Colonic mucosa (tissue), 4 donors: ENCODE results near the gene FICD. TPM values are rescaled to one million over a fixed set of nuclear protein-coding genes. Genes with fewer than 3 reads are reported as not detected.

ENCODE experiments used
- DNase-seq: peaks from one replicate; pipeline ENCODE4 v3.0.0-alpha.2; 2020
- H3K27ac ChIP-seq: fragments of 200-600 bp; one replicate; pipeline ENCODE4 v1.8.0; 2021
- H3K27me3 ChIP-seq: fragments of 200-600 bp; one replicate; pipeline ENCODE4 v1.8.0; 2021
- H3K36me3 ChIP-seq: fragments of 200-600 bp; one replicate; pipeline ENCODE4 v1.8.0; 2021
- H3K4me1 ChIP-seq: fragments of 200-600 bp; one replicate; pipeline ENCODE4 v1.8.0; 2021; ENCODE audit warnings: mild to moderate bottlenecking
- H3K4me3 ChIP-seq: fragments of 200-600 bp; one replicate; pipeline ENCODE4 v1.8.0; 2021
- H3K9ac ChIP-seq, 2 donors: one replicate each; pipeline ENCODE4 v1.7.0; 2013; ENCODE audit warnings: control low read depth in 2 of 2, low read depth in 2 of 2, low read length in 2 of 2
- H3K9me3 ChIP-seq: fragments of 200-600 bp; one replicate; pipeline ENCODE4 v1.8.0; 2021
- intact Hi-C: fragments of 100-400 bp; cut with DNase I; formaldehyde crosslinking; loops from one replicate; pipeline ENCODE4 v1.14.1; 2022
- total RNA-seq, 2 donors: library from RNA; stranded (reverse); fragmentation: NEBNext Ultra II Directional in 1 of 2; extraction: Animal tissue kit (Norgen Biotek cat#: 25700) in 1 of 2; gene quantifications; one replicate each; pipeline ENCODE4 v1.2.1, GENCODE V29; 2021
- TF ChIP-seq, protein P1 (sequence below): fragments of 200-600 bp; IDR thresholded peaks from one replicate; pipeline ENCODE4 v1.8.0; 2022; ENCODE audit warnings: antibody characterized with exemption, mild to moderate bottlenecking
- donor health status: healthy.
- donor health status: DM: no; HTN: no; CAD: no.
- donor health status: DM: no; HTN: no; CAD: no.

The FICD gene
- total RNA-seq, 2 donors from 2014 or later = 3.5 to 6.2 TPM

DNA sequence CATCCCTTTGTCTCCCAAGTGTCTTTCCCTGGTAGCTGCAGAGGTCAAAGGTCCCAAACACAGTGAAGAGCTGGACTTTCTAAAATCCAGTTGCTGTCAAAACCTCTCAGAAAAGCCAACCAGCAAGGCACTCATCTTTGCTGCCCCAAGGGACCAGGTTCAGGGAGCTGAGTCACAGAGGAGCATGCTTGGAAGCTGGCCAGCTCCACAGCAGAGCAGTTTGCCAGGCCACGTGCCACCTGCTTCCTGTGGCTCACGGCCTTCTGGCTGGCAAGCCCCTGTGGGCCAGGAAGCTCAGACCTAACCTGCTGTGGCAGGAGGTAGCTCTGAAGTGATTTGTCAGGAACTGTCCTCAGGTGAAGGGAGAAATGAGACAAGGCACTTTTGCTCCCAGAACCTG is 50.9 kb downstream of the FICD start:
- peaks cover 4% of the 10 kb centered on the region for H3K36me3 ChIP-seq
- H3K4me3 ChIP-seq = no peak overlapping the region
- H3K27me3 ChIP-seq = no peaks in the 10 kb centered on the region
- H3K9me3 ChIP-seq = no peaks in the 10 kb centered on the region
- peaks cover 4% of the 10 kb centered on the region for H3K4me1 ChIP-seq
- intact Hi-C loops = loop anchor here (10.0 kb wide), 2 partner anchors 239 to 389 kb away; no protein-coding TSS in a partner anchor
- peak; percentile 71 for DNase-seq
- H3K27ac ChIP-seq = peak overlapping the region; percentile 38
- TF ChIP-seq, protein P1, sequence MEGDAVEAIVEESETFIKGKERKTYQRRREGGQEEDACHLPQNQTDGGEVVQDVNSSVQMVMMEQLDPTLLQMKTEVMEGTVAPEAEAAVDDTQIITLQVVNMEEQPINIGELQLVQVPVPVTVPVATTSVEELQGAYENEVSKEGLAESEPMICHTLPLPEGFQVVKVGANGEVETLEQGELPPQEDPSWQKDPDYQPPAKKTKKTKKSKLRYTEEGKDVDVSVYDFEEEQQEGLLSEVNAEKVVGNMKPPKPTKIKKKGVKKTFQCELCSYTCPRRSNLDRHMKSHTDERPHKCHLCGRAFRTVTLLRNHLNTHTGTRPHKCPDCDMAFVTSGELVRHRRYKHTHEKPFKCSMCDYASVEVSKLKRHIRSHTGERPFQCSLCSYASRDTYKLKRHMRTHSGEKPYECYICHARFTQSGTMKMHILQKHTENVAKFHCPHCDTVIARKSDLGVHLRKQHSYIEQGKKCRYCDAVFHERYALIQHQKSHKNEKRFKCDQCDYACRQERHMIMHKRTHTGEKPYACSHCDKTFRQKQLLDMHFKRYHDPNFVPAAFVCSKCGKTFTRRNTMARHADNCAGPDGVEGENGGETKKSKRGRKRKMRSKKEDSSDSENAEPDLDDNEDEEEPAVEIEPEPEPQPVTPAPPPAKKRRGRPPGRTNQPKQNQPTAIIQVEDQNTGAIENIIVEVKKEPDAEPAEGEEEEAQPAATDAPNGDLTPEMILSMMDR = no peak
- H3K9ac ChIP-seq = no peak overlapping the region

DNA sequence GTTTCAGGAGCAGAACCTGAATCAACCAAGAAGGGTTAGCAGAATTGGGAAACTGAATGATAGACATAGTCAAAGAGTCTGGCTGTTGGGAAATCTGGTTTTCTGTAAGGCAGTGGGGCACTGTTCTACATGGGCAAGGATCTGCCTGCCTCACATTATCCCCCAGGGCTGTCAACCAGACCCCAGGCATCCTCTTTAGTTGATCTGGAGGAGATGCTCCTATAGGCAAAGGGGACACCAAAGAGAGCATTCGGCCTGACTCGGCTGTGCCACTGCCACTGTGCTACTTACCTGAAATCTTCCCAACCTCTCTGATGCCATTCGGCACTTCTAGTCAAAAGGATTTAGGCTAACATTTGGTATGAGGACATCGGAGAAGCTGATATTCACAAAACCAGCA is 51.4 kb downstream of the FICD start:
- Histone ChIP-seq H3K27ac (peak overlapping the region; percentile 38), H3K36me3 (peaks cover 4% of the 10 kb centered on the region), H3K4me1 (peaks cover 4% of the 10 kb centered on the region), H3K9ac (no peak overlapping the region), H3K4me3 (no peak overlapping the region), H3K27me3 (no peaks in the 10 kb centered on the region), H3K9me3 (no peaks in the 10 kb centered on the region)
- peak; percentile 9 for DNase-seq
- TF ChIP-seq, protein P1 = no peak
- intact Hi-C loops = loop anchor here (10.0 kb wide), 2 partner anchors 238 to 388 kb away; no protein-coding TSS in a partner anchor

DNA sequence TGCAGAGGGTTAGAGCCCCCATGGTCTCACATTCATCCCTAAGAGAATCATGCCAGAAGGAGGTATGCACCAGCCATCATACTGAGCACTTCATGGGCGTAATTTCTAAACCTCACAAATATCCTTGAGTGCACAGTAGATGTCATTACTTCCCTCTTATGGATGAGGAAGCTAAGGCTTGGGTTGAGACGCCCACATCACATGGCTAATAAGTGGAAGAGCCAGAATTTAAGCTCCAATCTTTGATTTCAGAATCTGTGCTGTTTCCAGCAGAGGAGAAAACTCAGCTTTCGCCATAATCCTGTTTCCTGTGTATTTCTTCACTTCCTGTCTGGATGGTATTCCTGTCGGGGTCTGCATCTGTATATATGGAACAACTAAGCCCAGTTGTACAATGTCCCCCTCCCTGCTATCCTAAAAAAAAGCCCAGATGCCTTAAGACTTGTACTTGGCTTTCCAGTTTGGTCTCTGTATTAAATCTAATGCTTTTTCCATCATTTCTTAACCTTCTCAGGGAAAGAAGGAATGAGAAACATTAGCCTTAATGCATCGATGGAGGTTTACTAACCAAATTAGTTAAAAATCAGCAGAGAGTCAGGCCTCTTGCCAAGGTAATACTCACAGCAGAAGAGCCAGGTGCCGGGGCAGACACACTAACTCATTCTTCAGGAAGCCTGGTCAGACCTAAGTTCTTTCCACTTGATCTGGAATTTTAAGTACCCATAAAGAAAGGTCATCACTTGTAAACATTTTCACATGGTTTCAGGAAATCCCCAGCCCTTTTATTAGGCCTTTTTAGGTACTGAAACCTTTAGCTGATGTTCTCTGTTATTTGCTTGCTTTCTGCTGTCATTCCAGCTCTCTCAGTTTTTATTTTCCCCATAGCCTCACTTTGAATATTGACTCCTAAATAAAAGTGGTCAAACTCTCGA is 52.6 kb downstream of the FICD start:
- TF ChIP-seq, protein P1 = no peak
- H3K4me3 ChIP-seq = no peak overlapping the region
- peak overlapping the region; percentile 62 for H3K27ac ChIP-seq
- H3K4me1 ChIP-seq = peaks cover 4% of the 10 kb centered on the region
- H3K27me3 ChIP-seq = no peaks in the 10 kb centered on the region
- peak; percentile 18 for DNase-seq
- no peak overlapping the region for H3K9ac ChIP-seq
- intact Hi-C loops = loop anchor here (10.0 kb wide), 2 partner anchors 237 to 387 kb away; no protein-coding TSS in a partner anchor
- no peaks in the 10 kb centered on the region for H3K9me3 ChIP-seq
- H3K36me3 ChIP-seq = peaks cover 4% of the 10 kb centered on the region

DNA sequence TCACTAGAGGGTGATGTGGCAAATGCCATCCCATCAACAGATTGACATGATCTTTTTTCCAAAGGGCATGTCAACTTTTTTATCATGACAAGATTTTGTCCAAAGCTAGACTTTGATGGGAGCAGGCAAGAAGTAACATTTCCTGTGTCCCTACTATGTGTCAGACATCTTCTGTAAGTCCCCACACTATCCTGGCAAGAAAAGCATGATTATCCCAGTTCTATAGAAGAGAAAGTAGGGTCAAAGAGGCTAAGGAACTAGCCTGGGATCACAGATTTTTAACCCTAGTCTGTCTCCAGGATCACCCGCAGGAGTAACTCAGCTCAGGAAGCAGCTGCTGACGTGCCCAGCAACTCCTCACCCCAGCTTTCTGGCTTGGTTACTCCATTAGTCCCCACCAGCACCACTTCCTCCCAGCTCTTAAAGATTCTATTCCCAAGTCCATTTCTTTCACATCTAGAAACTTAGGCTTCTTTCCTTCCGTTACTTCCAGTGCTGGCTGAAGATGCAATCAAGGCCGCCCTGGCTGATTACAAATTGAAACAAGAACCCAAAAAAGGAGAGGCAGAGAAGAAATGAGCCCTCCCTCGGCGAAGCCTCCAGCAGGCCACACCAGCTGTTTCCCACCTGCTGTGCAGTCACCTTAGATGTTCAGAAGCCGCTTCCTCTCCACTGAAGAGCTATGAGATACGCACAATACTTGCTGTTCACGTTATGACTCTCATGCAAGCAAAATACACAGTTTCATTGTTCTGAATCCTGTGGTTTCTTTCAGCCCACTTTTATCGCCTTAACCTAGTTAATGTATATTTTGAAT is 53.5 kb downstream of the FICD start:
- no peak overlapping the region for H3K4me3 ChIP-seq
- TF ChIP-seq, protein P1 = no peak
- DNase-seq = peak; percentile 17
- peak overlapping the region; percentile 62 for H3K27ac ChIP-seq
- H3K9ac ChIP-seq = no peak overlapping the region
- H3K27me3 ChIP-seq = no peaks in the 10 kb centered on the region
- peaks cover 4% of the 10 kb centered on the region for H3K4me1 ChIP-seq
- intact Hi-C loops = loop anchor here (10.0 kb wide), 2 partner anchors 236 to 386 kb away; no protein-coding TSS in a partner anchor
- H3K9me3 ChIP-seq = no peaks in the 10 kb centered on the region
- H3K36me3 ChIP-seq = peaks cover 4% of the 10 kb centered on the region

Other genes with a start within 250 kb of the FICD start
- 1 to 10 TPM; 3.0 to 4.9 TPM for gene CMKLR1, start 176.0 kb upstream of the FICD start, total RNA-seq
- 10 to 100 TPM; 41.1 to 64.9 TPM for gene SART3, start 45.9 kb downstream of the FICD start, total RNA-seq
- gene ISCU, start 47.3 kb downstream of the FICD start, total RNA-seq = 10 to 100 TPM; 93.7 to 97.5 TPM
- gene TMEM119, start 82.8 kb downstream of the FICD start, total RNA-seq = 1 to 10 TPM; 7.2 to 8.8 TPM
- 1 to 10 TPM; 2.5 to 4.4 TPM for gene SELPLG, start 118.6 kb downstream of the FICD start, total RNA-seq
- 100 to 1,000 TPM; 112 to 166 TPM for gene CORO1C, start 216.2 kb downstream of the FICD start, total RNA-seq